GM23338 (cell line): ENCODE data around the gene DMRT1.
A peak's percentile ranks its signal among the peaks of the same experiment; 100 is the strongest.

Experiments
- CREB1 ChIP-seq: fragments of 250-450 bp; sonication (Bioruptor Pico); IDR thresholded peaks from 2 replicates; pipeline ENCODE4 v1.5.0; 2020; ENCODE audit warnings: low read depth, mild to moderate bottlenecking, moderate library complexity
- EZH2 ChIP-seq: fragments of 200-600 bp; sonication (generic); IDR thresholded peaks from one replicate; pipeline ENCODE4 v1.8.0; 2017; ENCODE audit warnings: antibody characterized with exemption, mild to moderate bottlenecking, low read depth; ENCODE audit not compliant: unreplicated experiment
- EZH2phosphoT487 ChIP-seq: fragments of 200-600 bp; sonication (generic); IDR thresholded peaks from one replicate; pipeline ENCODE4 v1.8.1; 2018; ENCODE audit warnings: antibody characterized with exemption; ENCODE audit not compliant: unreplicated experiment
- JUNB ChIP-seq: IDR thresholded peaks from one replicate; pipeline ENCODE4 v1.6.1; 2016; ENCODE audit warnings: antibody characterized with exemption; ENCODE audit not compliant: unreplicated experiment
- TF ChIP-seq, protein P1 (sequence below), 2 experiments: fragments of 200-600 bp in 1 of 2; sonication (generic) in 1 of 2; conservative IDR thresholded peaks; 2 replicates each; pipeline versions ENCODE4 v1.5.1 to v1.6.1; 2016 to 2017; ENCODE audit warnings: antibody characterized with exemption in 2 of 2, low read depth in 2 of 2, mild to moderate bottlenecking in 2 of 2, moderate library complexity in 1 of 2
- TF ChIP-seq, protein P2 (sequence below): IDR thresholded peaks from one replicate; pipeline ENCODE4 v1.6.1; 2018; ENCODE audit warnings: antibody characterized with exemption; ENCODE audit not compliant: unreplicated experiment

GRCh38 chr9:981491-981898 lies 140.0 kb downstream of the DMRT1 start:
- TF ChIP-seq, protein P1, sequence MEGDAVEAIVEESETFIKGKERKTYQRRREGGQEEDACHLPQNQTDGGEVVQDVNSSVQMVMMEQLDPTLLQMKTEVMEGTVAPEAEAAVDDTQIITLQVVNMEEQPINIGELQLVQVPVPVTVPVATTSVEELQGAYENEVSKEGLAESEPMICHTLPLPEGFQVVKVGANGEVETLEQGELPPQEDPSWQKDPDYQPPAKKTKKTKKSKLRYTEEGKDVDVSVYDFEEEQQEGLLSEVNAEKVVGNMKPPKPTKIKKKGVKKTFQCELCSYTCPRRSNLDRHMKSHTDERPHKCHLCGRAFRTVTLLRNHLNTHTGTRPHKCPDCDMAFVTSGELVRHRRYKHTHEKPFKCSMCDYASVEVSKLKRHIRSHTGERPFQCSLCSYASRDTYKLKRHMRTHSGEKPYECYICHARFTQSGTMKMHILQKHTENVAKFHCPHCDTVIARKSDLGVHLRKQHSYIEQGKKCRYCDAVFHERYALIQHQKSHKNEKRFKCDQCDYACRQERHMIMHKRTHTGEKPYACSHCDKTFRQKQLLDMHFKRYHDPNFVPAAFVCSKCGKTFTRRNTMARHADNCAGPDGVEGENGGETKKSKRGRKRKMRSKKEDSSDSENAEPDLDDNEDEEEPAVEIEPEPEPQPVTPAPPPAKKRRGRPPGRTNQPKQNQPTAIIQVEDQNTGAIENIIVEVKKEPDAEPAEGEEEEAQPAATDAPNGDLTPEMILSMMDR (conservative IDR thresholded peaks at IDR 0.05; ENCODE audit: low read depth in 2 of 2): peak; percentile 52 to 60
- TF ChIP-seq JUNB (no peak), EZH2 (no peak), CREB1 (no peak), EZH2phosphoT487 (no peak)
- TF ChIP-seq, protein P2, sequence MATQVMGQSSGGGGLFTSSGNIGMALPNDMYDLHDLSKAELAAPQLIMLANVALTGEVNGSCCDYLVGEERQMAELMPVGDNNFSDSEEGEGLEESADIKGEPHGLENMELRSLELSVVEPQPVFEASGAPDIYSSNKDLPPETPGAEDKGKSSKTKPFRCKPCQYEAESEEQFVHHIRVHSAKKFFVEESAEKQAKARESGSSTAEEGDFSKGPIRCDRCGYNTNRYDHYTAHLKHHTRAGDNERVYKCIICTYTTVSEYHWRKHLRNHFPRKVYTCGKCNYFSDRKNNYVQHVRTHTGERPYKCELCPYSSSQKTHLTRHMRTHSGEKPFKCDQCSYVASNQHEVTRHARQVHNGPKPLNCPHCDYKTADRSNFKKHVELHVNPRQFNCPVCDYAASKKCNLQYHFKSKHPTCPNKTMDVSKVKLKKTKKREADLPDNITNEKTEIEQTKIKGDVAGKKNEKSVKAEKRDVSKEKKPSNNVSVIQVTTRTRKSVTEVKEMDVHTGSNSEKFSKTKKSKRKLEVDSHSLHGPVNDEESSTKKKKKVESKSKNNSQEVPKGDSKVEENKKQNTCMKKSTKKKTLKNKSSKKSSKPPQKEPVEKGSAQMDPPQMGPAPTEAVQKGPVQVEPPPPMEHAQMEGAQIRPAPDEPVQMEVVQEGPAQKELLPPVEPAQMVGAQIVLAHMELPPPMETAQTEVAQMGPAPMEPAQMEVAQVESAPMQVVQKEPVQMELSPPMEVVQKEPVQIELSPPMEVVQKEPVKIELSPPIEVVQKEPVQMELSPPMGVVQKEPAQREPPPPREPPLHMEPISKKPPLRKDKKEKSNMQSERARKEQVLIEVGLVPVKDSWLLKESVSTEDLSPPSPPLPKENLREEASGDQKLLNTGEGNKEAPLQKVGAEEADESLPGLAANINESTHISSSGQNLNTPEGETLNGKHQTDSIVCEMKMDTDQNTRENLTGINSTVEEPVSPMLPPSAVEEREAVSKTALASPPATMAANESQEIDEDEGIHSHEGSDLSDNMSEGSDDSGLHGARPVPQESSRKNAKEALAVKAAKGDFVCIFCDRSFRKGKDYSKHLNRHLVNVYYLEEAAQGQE: no peak
